ENCODE data around the gene CYP3A4.

Gene CYP3A4

GRCh38 chr7:99719996-99720769, 63.8 kb downstream of the CYP3A4 start:
- DNase-seq, result no peak

DNA sequence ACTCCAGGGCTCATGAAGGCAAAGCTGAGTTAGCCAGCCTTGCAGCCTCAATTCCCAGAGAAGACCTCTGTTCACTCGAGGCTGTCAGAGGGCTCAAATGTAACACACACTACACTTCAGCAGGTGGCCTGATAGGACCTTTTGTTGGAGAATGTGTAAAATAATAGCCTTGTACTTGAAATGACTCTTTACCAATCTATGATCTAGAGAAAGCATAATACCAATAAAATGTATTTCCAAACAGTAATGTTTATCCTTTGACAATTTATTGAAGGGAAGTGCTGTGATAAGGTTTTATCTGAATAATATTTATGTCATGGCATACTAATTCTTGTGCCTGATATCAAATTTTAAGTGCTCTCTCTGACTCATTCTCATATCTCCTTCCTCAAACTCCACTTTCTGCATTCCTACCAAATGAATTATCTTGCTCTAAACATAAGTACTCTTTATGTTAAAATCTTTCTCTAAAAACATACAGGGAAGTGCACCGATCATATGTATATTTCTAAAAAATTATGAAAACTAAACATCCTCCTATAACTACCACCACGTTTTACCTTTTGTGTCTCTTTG, 69.9 kb downstream of the CYP3A4 start:
- no peak for DNase-seq

GRCh38 chr7:99709838-99710578, 74.0 kb downstream of the CYP3A4 start:
- DNase-seq, result no peak

DNA sequence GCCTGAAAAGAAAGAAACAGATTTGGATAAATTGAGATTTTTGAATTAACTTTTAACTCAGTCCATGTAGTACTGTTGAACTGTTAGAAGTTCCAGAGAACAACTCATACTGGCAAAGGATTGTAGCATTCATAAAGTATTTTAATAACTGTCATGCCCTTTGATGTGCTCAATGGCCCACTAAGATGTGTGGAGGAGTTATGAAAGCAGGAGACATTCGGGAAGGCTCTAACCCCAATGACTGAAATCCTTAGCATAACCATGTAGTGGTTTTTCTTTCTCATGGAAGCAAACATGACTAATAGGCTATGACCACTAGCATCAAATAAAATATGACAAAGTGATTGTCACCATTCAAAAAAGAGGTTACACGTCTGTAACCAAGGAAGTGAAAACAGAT, 74.7 kb downstream of the CYP3A4 start:
- DNase-seq, result no peak

GRCh38 chr7:99707096-99707495, 76.9 kb downstream of the CYP3A4 start:
- DNase-seq, result no peak
